Testis (tissue), 3 donors: ENCODE data around the gene TTLL10. TPM values are rescaled to one million over a fixed set of nuclear protein-coding genes. Genes with fewer than 3 reads are reported as not detected.

Experiments
- DNase-seq: peaks from one replicate; pipeline ENCODE4 v3.0.0-alpha.2; 2019
- H3K27ac ChIP-seq, 2 donors: fragments of 200-600 bp; sonication (generic); one replicate each; pipeline ENCODE4 v1.5.1; 2019
- H3K27me3 ChIP-seq: fragments of 200-600 bp; sonication (generic); one replicate; pipeline ENCODE4 v1.5.1; 2019
- H3K36me3 ChIP-seq: fragments of 200-600 bp; sonication (generic); one replicate; pipeline ENCODE4 v1.5.1; 2017; ENCODE audit warnings: low read depth; ENCODE audit errors: missing control alignments
- H3K4me1 ChIP-seq: fragments of 200-600 bp; sonication (generic); one replicate; pipeline ENCODE4 v1.5.1; 2019
- H3K4me3 ChIP-seq, 2 donors: fragments of 200-600 bp; sonication (generic); one replicate each; pipeline ENCODE4 v1.5.1; 2017 to 2019
- H3K9me3 ChIP-seq: fragments of 200-600 bp; sonication (generic); one replicate; pipeline ENCODE4 v1.5.1; 2017
- POLR2A ChIP-seq: fragments of 450-650 bp; IDR thresholded peaks from one replicate; pipeline ENCODE4 v1.6.1; 2017; ENCODE audit warnings: antibody characterized with exemption, mild to moderate bottlenecking, moderate library complexity
- WGBS, 2 donors: methylation state at CpG; one replicate each; pipeline ENCODE4 v1.1.5; 2018; 5-methylcytosine and 5-hydroxymethylcytosine counted together
- intact Hi-C: fragments of 100-400 bp; cut with DNase I; formaldehyde crosslinking; loops from one replicate; pipeline ENCODE4 v1.15.1; 2023; ENCODE audit warnings: low total_unique reads
- polyA plus RNA-seq: library from polyadenylated mRNA; stranded (reverse); fragments of 350-450 nt; fragmentation: Illumina TruSeq; extraction: RNeasy Lipid Tissue Mini Kit (QIAGEN cat#74804); gene quantifications from one replicate; pipeline ENCODE4 v1.2.3, GENCODE V29; 2014; ENCODE audit warnings: low read depth, low replicate concordance; ENCODE audit not compliant: insufficient read depth
- total RNA-seq, 2 donors: library from RNA; depleted of rRNA; stranded (reverse); fragments of >200 nt; gene quantifications; one replicate each; pipeline ENCODE4 v1.2.3, GENCODE V29; 2016
- TF ChIP-seq, protein P1 (sequence below), 3 experiments: fragments of 450-650 bp in 2 of 3; fragments of 200-600 bp in 1 of 3; sonication (generic) in 1 of 3; IDR thresholded peaks; one replicate each; pipeline ENCODE4 v1.5.1; 2016 to 2019; ENCODE audit warnings: antibody characterized with exemption in 3 of 3, mild to moderate bottlenecking in 2 of 3, moderate library complexity in 1 of 3

Gene TTLL10
- total and polyA plus RNA-seq, 3 donors from 2014 or later, result 20.4 to 58.0 (median 44.9) TPM

GRCh38 chr1:1223321-1223720 lies 49.6 kb downstream of the TTLL10 start:
- intact Hi-C loops, result no loop called here
- Histone ChIP-seq H3K9me3 (no peaks in the 10 kb centered on the region), H3K27ac (no peak overlapping the region), H3K36me3 (no peaks in the 10 kb centered on the region), H3K27me3 (no peaks in the 10 kb centered on the region), H3K4me1 (no peaks in the 10 kb centered on the region), H3K4me3 (no peak overlapping the region)
- DNase-seq, result no peak
- WGBS, 2 donors, result 96% methylated on average over 3 to 15 of the region's 15 CpGs
- TF ChIP-seq POLR2A, result no peak
- TF ChIP-seq, protein P1, sequence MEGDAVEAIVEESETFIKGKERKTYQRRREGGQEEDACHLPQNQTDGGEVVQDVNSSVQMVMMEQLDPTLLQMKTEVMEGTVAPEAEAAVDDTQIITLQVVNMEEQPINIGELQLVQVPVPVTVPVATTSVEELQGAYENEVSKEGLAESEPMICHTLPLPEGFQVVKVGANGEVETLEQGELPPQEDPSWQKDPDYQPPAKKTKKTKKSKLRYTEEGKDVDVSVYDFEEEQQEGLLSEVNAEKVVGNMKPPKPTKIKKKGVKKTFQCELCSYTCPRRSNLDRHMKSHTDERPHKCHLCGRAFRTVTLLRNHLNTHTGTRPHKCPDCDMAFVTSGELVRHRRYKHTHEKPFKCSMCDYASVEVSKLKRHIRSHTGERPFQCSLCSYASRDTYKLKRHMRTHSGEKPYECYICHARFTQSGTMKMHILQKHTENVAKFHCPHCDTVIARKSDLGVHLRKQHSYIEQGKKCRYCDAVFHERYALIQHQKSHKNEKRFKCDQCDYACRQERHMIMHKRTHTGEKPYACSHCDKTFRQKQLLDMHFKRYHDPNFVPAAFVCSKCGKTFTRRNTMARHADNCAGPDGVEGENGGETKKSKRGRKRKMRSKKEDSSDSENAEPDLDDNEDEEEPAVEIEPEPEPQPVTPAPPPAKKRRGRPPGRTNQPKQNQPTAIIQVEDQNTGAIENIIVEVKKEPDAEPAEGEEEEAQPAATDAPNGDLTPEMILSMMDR (IDR thresholded peaks at IDR 0.05), result no peak

GRCh38 chr1:1223891-1224290 lies 50.2 kb downstream of the TTLL10 start:
- TF ChIP-seq POLR2A, result no peak
- TF ChIP-seq, protein P1 (IDR thresholded peaks at IDR 0.05), result no peak
- no peak for DNase-seq
- intact Hi-C loops, result no loop called here
- Histone ChIP-seq H3K27me3 (no peaks in the 10 kb centered on the region), H3K36me3 (no peaks in the 10 kb centered on the region), H3K9me3 (no peaks in the 10 kb centered on the region), H3K4me1 (no peaks in the 10 kb centered on the region), H3K4me3 (no peak overlapping the region), H3K27ac (no peak overlapping the region)
- WGBS, 2 donors, result 96 to 97% methylated on average over 17 to 21 of the region's 21 CpGs

- no peak overlapping the region for H3K4me3 ChIP-seq
- H3K36me3 ChIP-seq, result no peaks in the 10 kb centered on the region
- H3K27me3 ChIP-seq, result no peaks in the 10 kb centered on the region
- peaks cover 10% of the 10 kb centered on the region for H3K4me1 ChIP-seq
- no peak overlapping the region for H3K27ac ChIP-seq
- no peak for DNase-seq
- H3K9me3 ChIP-seq, result no peaks in the 10 kb centered on the region
- no peak for TF ChIP-seq POLR2A
- TF ChIP-seq, protein P1 (IDR thresholded peaks at IDR 0.05), result no peak
- WGBS, 2 donors, result 88 to 92% methylated on average over 15 to 33 of the region's 34 CpGs
- intact Hi-C loops, result no loop called here
Observed at GRCh38 chr1:1225238-1225845, 51.7 kb downstream of the TTLL10 start.

DNA sequence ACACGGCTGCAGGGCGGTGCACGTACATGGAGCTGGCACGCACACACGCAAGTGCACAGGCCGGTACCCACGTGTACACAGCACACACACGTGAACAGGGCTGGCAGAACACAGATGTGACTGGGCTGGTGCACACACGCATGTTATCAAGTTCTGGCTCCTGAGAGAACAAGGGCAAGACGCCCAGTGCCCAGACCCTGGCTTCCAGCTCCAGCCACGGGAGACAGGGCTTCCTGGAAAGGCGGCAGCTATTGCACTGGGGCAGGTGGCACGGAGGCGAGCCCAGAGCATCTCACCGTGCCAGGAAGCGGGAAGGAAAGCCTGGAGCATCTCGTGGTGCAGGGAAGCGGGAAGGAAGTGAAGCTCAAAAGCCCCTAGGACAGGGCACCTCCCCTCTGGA lies 52.2 kb downstream of the TTLL10 start:
- Histone ChIP-seq H3K9me3 (no peaks in the 10 kb centered on the region), H3K4me3 (no peak overlapping the region), H3K36me3 (no peaks in the 10 kb centered on the region), H3K27me3 (no peaks in the 10 kb centered on the region), H3K27ac (no peak overlapping the region), H3K4me1 (peaks cover 15% of the 10 kb centered on the region)
- 88 to 92% methylated on average over 15 to 18 of the region's 18 CpGs for WGBS, 2 donors
- TF ChIP-seq, protein P1 (IDR thresholded peaks at IDR 0.05), result no peak
- TF ChIP-seq POLR2A, result no peak
- intact Hi-C loops, result no loop called here
- DNase-seq, result no peak
